GM12878 (cell line): ENCODE measurements around the gene CSE1L. TPM values are rescaled to one million over a fixed set of nuclear protein-coding genes. Genes with fewer than 3 reads are reported as not detected.

Source experiments
- ATAC-seq: fragments of 200-7000 bp; cut with Tn5 transposase; 3 replicates; pipeline ENCODE4 v1.9.1; 2020; ENCODE audit warnings: mild to moderate bottlenecking, moderate library complexity
- BruUV-seq: library from RNA; stranded (reverse); fragments of 400-500 nt; replicated peaks from 2 replicates; lab custom pipeline; 2021; lab: Mats Ljungman, UMichigan
- CTCF ChIA-PET: fragments of 300-600 bp; sonication (Branson Sonifier 250); formaldehyde crosslinking; extraction: SDS; loops from one replicate; lab custom pipeline; 2021; ENCODE audit warnings: inconsistent platforms; lab: Yijun Ruan, JAX
- POLR2A ChIA-PET: fragments of 350-600 bp; formaldehyde crosslinking; extraction: SDS; loops from one replicate; lab custom pipeline; 2021; ENCODE audit warnings: inconsistent platforms; lab: Charles Lee
- RAD21 ChIA-PET: fragments of 300-600 bp; sonication (Branson Sonifier 250); formaldehyde crosslinking; loops from one replicate; lab custom pipeline; 2023; ENCODE audit warnings: antibody characterized with exemption; ENCODE audit not compliant: unreplicated experiment; lab: Charles Lee
- SMC1A ChIA-PET: fragments of 300-600 bp; sonication (Branson Sonifier 250); formaldehyde crosslinking; loops from one replicate; lab custom pipeline; 2023; ENCODE audit not compliant: unreplicated experiment, uncharacterized antibody; lab: Charles Lee
- DNase-seq: peaks from one replicate; pipeline ENCODE4 v3.0.0-alpha.2; 2011; ENCODE audit warnings: low read depth, low spot score
- FAIRE-seq: peaks from 3 replicates; lab custom pipeline; 2011; peaks lifted over from hg19 to GRCh38; lab: Jason Lieb, UNC
- H2AFZ ChIP-seq: 2 replicates; pipeline ENCODE4 v1.6.0; 2011; ENCODE audit warnings: low read depth, low read length, control low read depth; ENCODE audit not compliant: control insufficient read depth
- H3K27ac ChIP-seq: 2 replicates; pipeline ENCODE4 v1.5.1; 2011; ENCODE audit warnings: control low read depth; ENCODE audit not compliant: control insufficient read depth, insufficient read depth
- H3K27me3 ChIP-seq, 2 experiments: replicated peaks in 1 of 2; 2 replicates each; pipeline versions ENCODE4 v1.6.0 to v1.6.1; 2011; ENCODE audit warnings: low read length in 1 of 2; ENCODE audit not compliant: control insufficient read depth in 2 of 2, insufficient read depth in 2 of 2
- H3K36me3 ChIP-seq, 2 experiments: 2 replicates each; pipeline ENCODE4 v1.5.1; 2011; ENCODE audit warnings: low read length in 1 of 2; ENCODE audit not compliant: control insufficient read depth in 2 of 2, insufficient read depth in 2 of 2
- H3K4me1 ChIP-seq: 2 replicates; pipeline ENCODE4 v1.6.1; 2011; ENCODE audit warnings: mild to moderate bottlenecking, low read length, moderate library complexity, mixed read lengths; ENCODE audit not compliant: control insufficient read depth, insufficient read depth
- H3K4me2 ChIP-seq: 2 replicates; pipeline ENCODE4 v1.6.0; 2011; ENCODE audit warnings: control low read depth; ENCODE audit not compliant: control insufficient read depth, insufficient read depth
- H3K4me3 ChIP-seq: fragments of 200-600 bp; sonication (generic); 2 replicates; pipeline ENCODE4 v1.5.1; 2016
- H3K79me2 ChIP-seq: 2 replicates; pipeline ENCODE4 v1.6.0; 2011; ENCODE audit warnings: low read length; ENCODE audit not compliant: control insufficient read depth, insufficient read depth
- H3K9ac ChIP-seq: 2 replicates; pipeline ENCODE4 v1.8.0; 2011; ENCODE audit warnings: low read length, control low read depth, mixed read lengths; ENCODE audit not compliant: control insufficient read depth, insufficient read depth
- H3K9me3 ChIP-seq: replicated peaks from 3 replicates; pipeline ENCODE4 v1.5.1; 2011; ENCODE audit warnings: mild to moderate bottlenecking, low read length; ENCODE audit not compliant: control insufficient read depth, insufficient read depth
- H4K20me1 ChIP-seq: 2 replicates; pipeline ENCODE4 v1.6.0; 2011; ENCODE audit not compliant: control insufficient read depth, insufficient read depth
- CREB1 ChIP-seq: IDR thresholded peaks from 2 replicates; pipeline ENCODE4 v1.6.1; 2012; ENCODE audit warnings: low read depth, mild to moderate bottlenecking, inconsistent platforms
- ELK1 ChIP-seq: IDR thresholded peaks from 2 replicates; pipeline ENCODE4 v1.6.1; 2012; ENCODE audit warnings: low read depth, low read length, improper control_type of control experiment
- FOXK2 ChIP-seq: fragments of 450-650 bp; IDR thresholded peaks from 2 replicates; pipeline ENCODE4 v1.6.1; 2017; ENCODE audit warnings: mild to moderate bottlenecking, moderate library complexity
- HCFC1 ChIP-seq: fragments of 150-350 bp; IDR thresholded peaks from 2 replicates; pipeline ENCODE4 v1.6.1; 2014; ENCODE audit warnings: low read length
- IKZF1 ChIP-seq: fragments of 450-650 bp; conservative IDR thresholded peaks from 2 replicates; pipeline ENCODE4 v1.6.1; 2017; ENCODE audit warnings: antibody characterized with exemption, mild to moderate bottlenecking
- JUND ChIP-seq: IDR thresholded peaks from 2 replicates; pipeline ENCODE4 v1.6.1; 2012; ENCODE audit warnings: low read depth, mild to moderate bottlenecking, low read length, improper control_type of control experiment, moderate library complexity
- NBN ChIP-seq: fragments of 450-650 bp; IDR thresholded peaks from 2 replicates; pipeline ENCODE4 v1.6.1; 2016
- NFXL1 ChIP-seq: fragments of 450-650 bp; IDR thresholded peaks from 2 replicates; pipeline ENCODE4 v1.6.1; 2017; ENCODE audit warnings: antibody characterized with exemption, mild to moderate bottlenecking, borderline replicate concordance
- NKRF ChIP-seq: fragments of 450-650 bp; conservative IDR thresholded peaks from 2 replicates; pipeline ENCODE4 v1.6.1; 2017; ENCODE audit warnings: mild to moderate bottlenecking, moderate library complexity
- POU2F2 ChIP-seq: IDR thresholded peaks from 3 replicates; pipeline ENCODE4 v1.6.1; 2011; ENCODE audit warnings: low read depth, mild to moderate bottlenecking, low read length, borderline replicate concordance
- TARDBP ChIP-seq: IDR thresholded peaks from 2 replicates; pipeline ENCODE4 v1.6.1; 2016; ENCODE audit warnings: borderline replicate concordance
- TBL1XR1 ChIP-seq: IDR thresholded peaks from 2 replicates; pipeline ENCODE4 v1.6.1; 2012; ENCODE audit warnings: low read depth, low read length, improper control_type of control experiment
- ZSCAN29 ChIP-seq: fragments of 450-650 bp; IDR thresholded peaks from 2 replicates; pipeline ENCODE4 v1.6.1; 2017; ENCODE audit warnings: mild to moderate bottlenecking, moderate library complexity
- WGBS: methylation state at CpG from one replicate; pipeline ENCODE4 v1.1.6; 2016; ENCODE audit warnings: low lambda C conversion rate; ENCODE audit not compliant: insufficient replicate concordance, insufficient coverage; ENCODE audit errors: missing lambda C conversion rate; 5-methylcytosine and 5-hydroxymethylcytosine counted together
- in situ Hi-C: fragments of 300-500 bp; cut with MboI; formaldehyde crosslinking; loops from 9 replicates; pipeline ENCODE4 v1.14.3; 2018; ENCODE audit warnings: mixed read lengths
- intact Hi-C: fragments of 100-400 bp; cut with micrococcal nuclease; formaldehyde crosslinking; loops from one replicate; pipeline ENCODE4 v1.14.2; 2022; ENCODE audit not compliant: unreplicated experiment
- polyA plus RNA-seq, 11 experiments: library from polyadenylated mRNA; depleted of rRNA in 4 of 11; unstranded in 6 of 11; stranded (reverse) in 5 of 11; fragments of >200 nt; fragmentation: Nextera tagmentation in 4 of 11; fragmentation: Illumina TruSeq in 1 of 11; extraction: Ambion mirVana in 4 of 11; extraction: Trizol in 1 of 11; gene quantifications; 1 replicate in 1 of 11; 2 replicates in 10 of 11; pipeline versions ENCODE4 v1.2.1 to v1.2.3, GENCODE V29; 2011 to 2016; ENCODE audit warnings: inconsistent platforms in 2 of 11, missing spikeins in 2 of 11, low read depth in 1 of 11
- total RNA-seq, 4 experiments: library from RNA; depleted of rRNA in 3 of 4; stranded (reverse); fragments of >200 nt in 3 of 4; fragmentation: Illumina TruSeq in 1 of 4; extraction: Trizol in 1 of 4; gene quantifications; 2 replicates each; pipeline versions ENCODE4 v1.2.1 to v1.2.3, GENCODE V29; 2013 to 2021

CSE1L gene
- total and polyA plus RNA-seq, 10 of the 15 experiments (the other 5 are each of a cell fraction or from before 2014, with no cell fraction given) = 72.4 to 213 (median 117) TPM

- TF ChIP-seq JUND (no peak), TARDBP (no peak), ZSCAN29 (no peak), NFXL1 (no peak), TBL1XR1 (no peak), FOXK2 (no peak)
Observed at GRCh38 chr20:49091762-49092161, 45.6 kb downstream of the CSE1L start (continued).

- Histone ChIP-seq H3K36me3 (peaks cover 7 to 29% of the 10 kb centered on the region in 2 experiments), H3K79me2 (no peaks in the 10 kb centered on the region; the same call in none of the 2 replicates)
- POLR2A ChIA-PET = no interaction called here
Observed at GRCh38 chr20:49096203-49096730, 50.2 kb downstream of the CSE1L start.

More at GRCh38 chr20:49096203-49096730, 50.2 kb downstream of the CSE1L start:
- TF ChIP-seq NBN (no peak), HCFC1 (no peak), NKRF (no peak), IKZF1 (no peak), ELK1 (no peak), POU2F2 (no peak), CREB1 (no peak)
- no peak overlapping the region for H3K4me3 ChIP-seq
- SMC1A ChIA-PET = interaction anchor here (1.9 kb wide), 1 partner anchor 23 kb away, joined by 5 read pairs; no protein-coding TSS in a partner anchor
- H3K9me3 ChIP-seq = no peaks in the 10 kb centered on the region
- H2AFZ ChIP-seq = no peak overlapping the region
- in situ Hi-C loops = no loop called here
- 0 out of 2 replicates have a peak, but pooled peaks cover 2% of the 10 kb centered on the region for H4K20me1 ChIP-seq
- ATAC-seq (no peak), DNase-seq (no peak), FAIRE-seq (no peak)
- no peak overlapping the region for H3K27ac ChIP-seq
- H3K9ac ChIP-seq = no peak overlapping the region
- no peak overlapping the region for H3K4me2 ChIP-seq
- RAD21 ChIA-PET = no interaction called here
- BruUV-seq = no TSS peak
- intact Hi-C loops = no loop called here
- CTCF ChIA-PET = no interaction called here
- 95% methylated on average over 7 of the region's 7 CpGs for WGBS
- no peaks in the 10 kb centered on the region for H3K27me3 ChIP-seq
- no peaks in the 10 kb centered on the region for H3K4me1 ChIP-seq
